ENCODE results near the gene FAM20C.

FAM20C gene

DNA sequence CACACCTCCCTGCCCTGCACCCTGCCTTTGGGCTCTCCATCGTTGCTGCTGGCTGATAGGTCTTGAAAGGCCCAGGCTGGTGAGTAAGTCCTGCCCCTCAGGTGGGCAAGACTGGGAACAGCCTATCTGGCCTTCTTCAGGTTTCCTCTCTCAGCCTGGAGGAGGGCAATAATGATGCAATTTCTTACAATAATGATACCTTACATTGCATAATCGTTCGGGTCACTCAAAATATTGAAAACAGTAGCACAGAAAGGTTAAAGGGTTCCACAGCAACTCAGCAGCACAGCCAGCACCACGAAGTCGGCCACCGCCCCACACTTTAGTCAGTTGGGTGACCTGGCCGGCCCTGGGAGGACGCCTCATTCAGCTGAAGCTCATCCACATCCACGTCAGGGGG is 16.0 kb upstream of the FAM20C start:
- Mint-ChIP-seq H3K4me1 (peaks cover 37% of the 10 kb centered on the region), H3K27ac (no peak overlapping the region), H3K9me3 (no peaks in the 10 kb centered on the region), H3K36me3 (ENCODE audit: low read depth) (no peaks in the 10 kb centered on the region), H3K27me3 (ENCODE audit: low read depth, poor library complexity) (peaks cover 7% of the 10 kb centered on the region), H3K4me3 (no peak overlapping the region)
- TF ChIP-seq, protein P1, sequence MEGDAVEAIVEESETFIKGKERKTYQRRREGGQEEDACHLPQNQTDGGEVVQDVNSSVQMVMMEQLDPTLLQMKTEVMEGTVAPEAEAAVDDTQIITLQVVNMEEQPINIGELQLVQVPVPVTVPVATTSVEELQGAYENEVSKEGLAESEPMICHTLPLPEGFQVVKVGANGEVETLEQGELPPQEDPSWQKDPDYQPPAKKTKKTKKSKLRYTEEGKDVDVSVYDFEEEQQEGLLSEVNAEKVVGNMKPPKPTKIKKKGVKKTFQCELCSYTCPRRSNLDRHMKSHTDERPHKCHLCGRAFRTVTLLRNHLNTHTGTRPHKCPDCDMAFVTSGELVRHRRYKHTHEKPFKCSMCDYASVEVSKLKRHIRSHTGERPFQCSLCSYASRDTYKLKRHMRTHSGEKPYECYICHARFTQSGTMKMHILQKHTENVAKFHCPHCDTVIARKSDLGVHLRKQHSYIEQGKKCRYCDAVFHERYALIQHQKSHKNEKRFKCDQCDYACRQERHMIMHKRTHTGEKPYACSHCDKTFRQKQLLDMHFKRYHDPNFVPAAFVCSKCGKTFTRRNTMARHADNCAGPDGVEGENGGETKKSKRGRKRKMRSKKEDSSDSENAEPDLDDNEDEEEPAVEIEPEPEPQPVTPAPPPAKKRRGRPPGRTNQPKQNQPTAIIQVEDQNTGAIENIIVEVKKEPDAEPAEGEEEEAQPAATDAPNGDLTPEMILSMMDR (IDR thresholded peaks at IDR 0.05), result no peak
- DNase-seq, result no peak

DNA sequence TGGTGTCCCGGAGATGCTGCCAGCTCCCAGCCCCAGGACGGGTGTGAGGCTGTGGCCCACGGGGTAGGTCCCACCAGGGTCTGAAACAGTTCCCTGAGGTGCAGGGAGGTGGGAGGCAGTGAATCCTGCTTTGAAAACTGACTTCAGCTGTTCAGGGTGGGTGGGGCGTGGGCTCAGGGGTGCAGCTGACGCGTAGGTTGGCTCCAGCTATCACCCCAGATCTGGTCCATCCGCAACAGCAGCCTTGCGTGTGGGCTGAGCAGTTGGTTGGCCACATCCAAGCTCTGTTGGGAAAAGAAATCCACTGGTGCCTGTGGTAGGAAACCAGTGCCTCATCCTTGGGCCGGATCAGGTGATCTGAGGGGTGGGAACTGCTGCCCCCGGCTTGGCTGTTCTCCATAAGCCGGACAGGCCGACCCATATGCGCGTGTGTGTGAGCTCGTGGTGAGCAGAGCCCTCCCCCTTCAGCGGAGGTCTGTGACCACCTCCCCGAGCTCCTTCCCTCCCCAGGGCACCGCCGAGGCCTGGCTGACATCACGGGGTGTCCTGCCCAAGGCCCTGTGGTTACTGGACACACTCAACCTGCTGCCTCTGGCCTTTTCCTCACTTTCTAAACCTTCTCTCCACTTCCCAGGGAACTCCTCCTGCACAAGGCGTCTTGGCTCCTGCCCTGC is 15.4 kb upstream of the FAM20C start:
- Mint-ChIP-seq H3K4me1 (peaks cover 36% of the 10 kb centered on the region), H3K27me3 (ENCODE audit: low read depth, poor library complexity) (peaks cover 10% of the 10 kb centered on the region), H3K9me3 (no peaks in the 10 kb centered on the region), H3K36me3 (ENCODE audit: low read depth) (no peaks in the 10 kb centered on the region), H3K4me3 (no peak overlapping the region), H3K27ac (no peak overlapping the region)
- DNase-seq, result no peak
- TF ChIP-seq, protein P1 (IDR thresholded peaks at IDR 0.05), result no peak

DNA sequence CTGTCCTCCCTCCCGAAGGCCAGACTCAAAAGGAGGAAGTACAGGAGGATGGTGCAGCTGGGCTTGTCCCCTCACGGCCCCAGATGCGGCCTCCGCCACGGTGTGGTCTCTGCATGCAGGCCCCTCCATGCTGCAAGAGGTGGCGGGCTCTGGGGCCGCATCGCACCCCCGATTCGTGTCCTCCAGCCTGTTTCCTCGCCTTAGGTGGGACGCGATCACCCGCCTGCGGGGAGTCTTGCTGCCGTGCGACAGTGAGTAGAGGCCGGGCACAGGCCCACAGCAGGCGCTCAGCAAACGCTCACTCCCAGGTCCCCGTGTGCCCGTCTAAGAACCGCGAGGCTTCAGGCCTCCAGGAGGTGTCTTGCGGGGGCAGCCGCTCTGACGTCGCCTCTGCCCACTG is 13.9 kb upstream of the FAM20C start:
- Mint-ChIP-seq H3K27me3 (ENCODE audit: low read depth, poor library complexity) (peaks cover 11% of the 10 kb centered on the region), H3K4me3 (no peak overlapping the region), H3K9me3 (no peaks in the 10 kb centered on the region), H3K36me3 (ENCODE audit: low read depth) (no peaks in the 10 kb centered on the region), H3K4me1 (peaks cover 32% of the 10 kb centered on the region), H3K27ac (no peak overlapping the region)
- TF ChIP-seq, protein P1 (IDR thresholded peaks at IDR 0.05), result no peak
- DNase-seq, result no peak

- H3K27me3 Mint-ChIP-seq (ENCODE audit: low read depth, poor library complexity), result peaks cover 13% of the 10 kb centered on the region
- no peak overlapping the region for H3K4me3 Mint-ChIP-seq
Measured at GRCh38 chr7:179209-179681, 13.1 kb upstream of the FAM20C start.

DNA sequence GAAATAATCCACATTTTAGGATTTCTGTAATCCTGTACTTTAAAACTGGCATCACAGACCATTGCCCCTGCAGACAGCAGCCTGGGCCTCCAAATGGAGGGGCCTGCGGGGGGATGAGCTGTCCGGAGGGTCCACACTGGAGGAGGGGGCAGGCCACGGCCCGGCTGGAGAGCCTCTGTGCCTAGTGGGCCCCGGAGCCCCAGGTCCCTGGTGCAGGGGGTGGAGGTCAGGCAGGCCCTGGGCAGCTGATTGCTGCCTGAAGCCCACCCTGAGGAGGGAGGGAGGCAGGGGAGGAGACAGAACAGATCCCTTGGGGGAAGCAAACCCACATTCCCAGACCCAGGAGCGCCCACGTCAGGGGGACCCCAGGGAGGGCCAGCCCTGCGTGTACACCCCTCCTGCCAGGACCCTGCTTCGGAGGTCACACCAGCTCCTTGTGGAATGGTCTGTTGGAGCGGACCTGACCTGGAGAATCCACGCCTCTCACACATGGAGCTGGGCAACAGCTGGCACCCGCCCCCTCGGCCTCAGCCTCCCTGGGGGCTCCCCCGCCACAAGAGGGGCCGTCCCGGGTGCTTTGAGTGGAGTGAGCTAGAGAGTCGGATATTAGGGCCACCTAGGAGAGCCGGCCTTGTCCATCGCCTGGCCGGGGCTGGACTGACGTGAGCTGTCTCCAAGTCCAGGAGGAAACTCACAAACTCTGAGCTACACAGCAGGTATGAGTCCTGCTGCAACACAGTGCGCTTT is 12.2 kb upstream of the FAM20C start:
- H3K4me1 Mint-ChIP-seq, result peaks cover 36% of the 10 kb centered on the region
- no peak for DNase-seq
- TF ChIP-seq, protein P1 (IDR thresholded peaks at IDR 0.05), result no peak
- no peak overlapping the region for H3K27ac Mint-ChIP-seq
- H3K9me3 Mint-ChIP-seq, result no peaks in the 10 kb centered on the region
- no peaks in the 10 kb centered on the region for H3K36me3 Mint-ChIP-seq (ENCODE audit: low read depth)
- H3K27me3 Mint-ChIP-seq (ENCODE audit: low read depth, poor library complexity), result peaks cover 13% of the 10 kb centered on the region
- no peak overlapping the region for H3K4me3 Mint-ChIP-seq

More at GRCh38 chr7:179209-179681, 13.1 kb upstream of the FAM20C start:
- Mint-ChIP-seq H3K4me1 (peaks cover 36% of the 10 kb centered on the region), H3K27ac (no peak overlapping the region), H3K9me3 (no peaks in the 10 kb centered on the region), H3K36me3 (ENCODE audit: low read depth) (no peaks in the 10 kb centered on the region)
- TF ChIP-seq, protein P1 (IDR thresholded peaks at IDR 0.05), result no peak
- DNase-seq, result no peak

All from nephron progenitor cell (in vitro differentiated cells).